Nephron progenitor cell (in vitro differentiated cells): ENCODE measurements around the gene CPA4.

Experiments
- DNase-seq: peaks from one replicate; pipeline ENCODE4 v3.0.0; 2021
- H3K27ac Mint-ChIP-seq: 2 replicates; pipeline ENCODE4 v1.8.0; 2021; ENCODE audit warnings: mild to moderate bottlenecking, moderate library complexity, mixed read lengths
- H3K27me3 Mint-ChIP-seq: 2 replicates; pipeline ENCODE4 v1.8.0; 2021; ENCODE audit warnings: mild to moderate bottlenecking, low read depth, mixed read lengths; ENCODE audit not compliant: poor library complexity
- H3K36me3 Mint-ChIP-seq: 2 replicates; pipeline ENCODE4 v1.8.0; 2021; ENCODE audit warnings: low read depth, mixed read lengths
- H3K4me1 Mint-ChIP-seq: 2 replicates; pipeline ENCODE4 v1.8.0; 2021; ENCODE audit warnings: mixed read lengths
- H3K4me3 Mint-ChIP-seq: 2 replicates; pipeline ENCODE4 v1.8.0; 2021; ENCODE audit warnings: mild to moderate bottlenecking, moderate library complexity, mixed read lengths
- H3K9me3 Mint-ChIP-seq: 2 replicates; pipeline ENCODE4 v1.8.0; 2021; ENCODE audit warnings: mild to moderate bottlenecking, moderate library complexity, mixed read lengths
- CTCF ChIP-seq: fragments of 200-600 bp; sonication (generic); IDR thresholded peaks from 2 replicates; pipeline ENCODE4 v1.5.0; 2021; ENCODE audit warnings: antibody characterized with exemption

The CPA4 gene

DNA sequence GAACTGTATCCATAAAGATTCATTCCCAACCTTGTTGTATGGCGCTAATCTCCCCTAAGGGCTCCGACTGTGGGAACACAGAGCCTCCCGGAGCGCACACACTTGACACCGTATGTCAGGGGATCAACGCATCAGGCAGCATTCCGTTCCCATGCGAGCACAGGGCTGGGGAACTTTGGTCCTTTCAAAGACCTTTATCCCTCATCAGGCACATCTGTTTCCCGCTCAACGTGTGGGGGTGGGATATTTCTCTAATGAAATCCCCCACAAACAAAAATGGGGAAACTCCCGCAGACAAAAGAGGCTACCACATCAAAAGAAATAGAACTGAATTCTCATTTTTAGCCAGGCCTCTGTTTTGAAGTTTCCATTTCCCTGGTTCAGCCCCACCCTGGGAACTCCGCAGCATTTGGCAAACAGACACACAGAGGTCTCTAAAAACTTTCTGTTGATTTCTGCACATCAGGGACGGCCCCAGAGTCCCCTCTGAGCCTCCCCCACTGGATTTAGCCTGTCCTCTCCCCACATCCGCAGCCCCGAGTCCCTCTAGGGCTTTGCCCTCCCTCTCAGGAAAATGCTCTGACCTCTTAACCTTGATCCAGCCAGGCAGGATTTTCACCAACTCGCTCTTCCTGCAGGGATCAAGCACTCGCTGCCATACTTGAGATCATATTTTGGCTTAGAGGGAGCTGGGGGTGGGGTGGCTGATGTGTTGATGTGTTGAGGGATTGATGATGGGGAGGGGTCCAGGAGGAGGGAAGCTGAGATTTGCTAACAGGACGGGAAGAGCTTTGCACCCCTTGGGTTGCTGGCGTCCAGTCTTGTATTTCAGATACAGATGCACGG lies 58.2 kb downstream of the CPA4 start:
- H3K4me1 Mint-ChIP-seq = peaks cover 72% of the 10 kb centered on the region
- peak overlapping the region; percentile 98 for H3K27ac Mint-ChIP-seq
- TF ChIP-seq CTCF = no peak
- H3K9me3 Mint-ChIP-seq = no peaks in the 10 kb centered on the region
- H3K27me3 Mint-ChIP-seq = no peaks in the 10 kb centered on the region
- H3K36me3 Mint-ChIP-seq = no peaks in the 10 kb centered on the region
- peak overlapping the region; percentile 5 for H3K4me3 Mint-ChIP-seq
- peak; percentile 35 for DNase-seq

DNA sequence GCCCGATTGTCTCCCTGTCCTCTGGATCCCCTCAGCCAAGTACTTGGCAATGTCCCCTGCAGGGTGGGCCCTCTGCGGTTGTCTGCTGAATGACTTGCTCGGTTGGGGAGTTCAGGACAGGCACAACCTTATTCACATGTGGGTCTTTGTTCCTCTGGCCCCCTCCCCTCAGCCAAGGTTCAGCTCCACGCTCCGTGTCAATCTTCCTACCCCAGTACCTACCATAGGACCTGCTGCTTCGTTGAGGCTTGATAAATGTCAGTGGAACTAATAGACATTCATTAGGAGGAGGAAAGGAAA lies 58.8 kb downstream of the CPA4 start:
- H3K9me3 Mint-ChIP-seq = no peaks in the 10 kb centered on the region
- H3K4me1 Mint-ChIP-seq = peaks cover 78% of the 10 kb centered on the region
- H3K4me3 Mint-ChIP-seq = peak overlapping the region; percentile 22
- H3K27me3 Mint-ChIP-seq = no peaks in the 10 kb centered on the region
- H3K36me3 Mint-ChIP-seq = no peaks in the 10 kb centered on the region
- no peak for DNase-seq
- TF ChIP-seq CTCF = no peak
- H3K27ac Mint-ChIP-seq = peak overlapping the region; percentile 98

- H3K36me3 Mint-ChIP-seq = no peaks in the 10 kb centered on the region
- no peak for TF ChIP-seq CTCF
- H3K9me3 Mint-ChIP-seq = no peaks in the 10 kb centered on the region
- H3K4me3 Mint-ChIP-seq = peak overlapping the region; percentile 22
- peak overlapping the region; percentile 98 for H3K27ac Mint-ChIP-seq
- H3K4me1 Mint-ChIP-seq = peaks cover 83% of the 10 kb centered on the region
- no peaks in the 10 kb centered on the region for H3K27me3 Mint-ChIP-seq
- DNase-seq = no peak
These were observed 59.5 kb downstream of the CPA4 start for GRCh38 chr7:130352194-130353074.

GRCh38 chr7:130353196-130353595 lies 60.2 kb downstream of the CPA4 start:
- peak overlapping the region; percentile 50 for H3K27ac Mint-ChIP-seq
- no peaks in the 10 kb centered on the region for H3K36me3 Mint-ChIP-seq
- peaks cover 1% of the 10 kb centered on the region for H3K9me3 Mint-ChIP-seq
- TF ChIP-seq CTCF = no peak
- H3K4me3 Mint-ChIP-seq = no peak overlapping the region
- no peak for DNase-seq
- H3K4me1 Mint-ChIP-seq = peaks cover 84% of the 10 kb centered on the region
- H3K27me3 Mint-ChIP-seq = no peaks in the 10 kb centered on the region

GRCh38 chr7:130356121-130356875 lies 63.3 kb downstream of the CPA4 start:
- no peak for TF ChIP-seq CTCF
- peaks cover 32% of the 10 kb centered on the region for H3K9me3 Mint-ChIP-seq
- H3K36me3 Mint-ChIP-seq = peaks cover 17% of the 10 kb centered on the region
- H3K4me3 Mint-ChIP-seq = peak overlapping the region; percentile 8
- peak overlapping the region; percentile 100 for H3K27ac Mint-ChIP-seq
- DNase-seq = peak; percentile 67
- H3K4me1 Mint-ChIP-seq = peaks cover 70% of the 10 kb centered on the region
- no peaks in the 10 kb centered on the region for H3K27me3 Mint-ChIP-seq
